ENCODE measurements around the gene HIP1. TPM values are rescaled to one million over a fixed set of nuclear protein-coding genes. Genes with fewer than 3 reads are reported as not detected.

Gene HIP1
- total and polyA plus RNA-seq, 2 of the 4 experiments (the other 2 are of a cell fraction): 6.8 to 10.0 TPM

- no peak overlapping the region for H3K4me2 ChIP-seq (ENCODE audit: low read depth, low read length)
- peaks cover 4% of the 10 kb centered on the region; the same call in 1 of the 2 replicates for H3K9me1 ChIP-seq (ENCODE audit: insufficient read depth, low read length)
- no peak overlapping the region for H2BK120ac ChIP-seq (ENCODE audit: low read depth, low read length)
- H4K5ac ChIP-seq (ENCODE audit: low read depth, low read length): no peak overlapping the region
- H2AFZ ChIP-seq (replicated peaks; ENCODE audit: low read length, poor library complexity): no peak overlapping the region
- H3K36me3 ChIP-seq (ENCODE audit: control insufficient read depth, insufficient read depth, low read length): peaks cover 3% of the 10 kb centered on the region; the same call in 1 of the 2 replicates
- H4K20me1 ChIP-seq (ENCODE audit: insufficient read depth, low read length): no peaks in the 10 kb centered on the region
- no peak overlapping the region for H3K4me3 ChIP-seq (ENCODE audit: insufficient read depth, low read depth, low read length)
- no peak overlapping the region for H2AK5ac ChIP-seq (ENCODE audit: low read depth, low read length)
- no peak overlapping the region for H3K18ac ChIP-seq (ENCODE audit: low read depth, low read length)
- H3K14ac ChIP-seq (replicated peaks; ENCODE audit: low read depth, low read length): no peak overlapping the region
- no CpG with 5 or more reads among the region's 3 CpGs for WGBS, 2 experiments (ENCODE audit: extremely low coverage in 2 of 2, insufficient read length in 1 of 2)
- in situ Hi-C loops (cut with MboI; ENCODE audit: low sequenced_read_pairs) (no loop called here), dilution Hi-C loops (cut with HindIII; ENCODE audit: low sequenced_read_pairs, unreplicated experiment) (no loop called here), intact Hi-C loops (cut with micrococcal nuclease) (no loop called here)
- H4K91ac ChIP-seq (ENCODE audit: insufficient read depth, low read depth, low read length): no peak overlapping the region
- no peak overlapping the region for H3K56ac ChIP-seq (ENCODE audit: extremely low read depth, insufficient read depth, low read length)
- H4K8ac ChIP-seq (ENCODE audit: low read depth in 2 of 2, low read length in 2 of 2): no peak overlapping the region
- no peak overlapping the region for H2AK9ac ChIP-seq (replicated peaks; ENCODE audit: low read depth, low read length, poor library complexity)
- no peak for TF ChIP-seq CHD1 (IDR thresholded peaks at IDR 0.05; ENCODE audit: low read depth, low read length)
- TF ChIP-seq ELK1 (IDR thresholded peaks at IDR 0.05; ENCODE audit: borderline replicate concordance, low read depth, low read length): no peak
- TF ChIP-seq RFX5 (IDR thresholded peaks at IDR 0.05; ENCODE audit: low read depth, low read length): no peak
- no peak for TF ChIP-seq SMC3 (IDR thresholded peaks at IDR 0.05; ENCODE audit: low read depth, low read length)
- no peak for TF ChIP-seq BHLHE40 (IDR thresholded peaks at IDR 0.05; ENCODE audit: low read depth, low read length)
- TF ChIP-seq RAD21 (IDR thresholded peaks at IDR 0.05; ENCODE audit: low read length): no peak
- no peak for TF ChIP-seq NFE2L2 (IDR thresholded peaks at IDR 0.05; ENCODE audit: low read depth, low read length)
- no peak for TF ChIP-seq CEBPB (IDR thresholded peaks at IDR 0.05; ENCODE audit: low read depth, low read length)
- TF ChIP-seq MXI1 (IDR thresholded peaks at IDR 0.05; ENCODE audit: borderline replicate concordance, low read depth, low read length): no peak
- TF ChIP-seq FOS (IDR thresholded peaks at IDR 0.05; ENCODE audit: low read depth, low read length): no peak
- no peak for TF ChIP-seq RCOR1 (IDR thresholded peaks at IDR 0.05; ENCODE audit: insufficient replicate concordance, low read length)
- H2BK5ac ChIP-seq (ENCODE audit: low read depth, low read length, poor library complexity, severe bottlenecking): no peak overlapping the region
- no peak for DNase-seq
- no peak overlapping the region for H3K27ac ChIP-seq (ENCODE audit: insufficient read depth, low read length)
- POLR2A ChIA-PET (ENCODE audit: unreplicated experiment): no interaction called here
- CTCF ChIA-PET: no interaction called here
- no peaks in the 10 kb centered on the region for H3K4me1 ChIP-seq (ENCODE audit: control insufficient read depth, insufficient read depth, low read length)
- H2BK20ac ChIP-seq (ENCODE audit: low read depth, low read length): no peak overlapping the region
- ATAC-seq (ENCODE audit: low read depth): no peak
- no TSS peak for BruUV-seq (replicated peaks)
- no peak overlapping the region for H3K23ac ChIP-seq (ENCODE audit: low read depth, low read length)
- H3K79me1 ChIP-seq (ENCODE audit: low read depth in 1 of 2, low read length in 2 of 2): peaks cover 0 to 8% of the 10 kb centered on the region in 2 experiments; a peak in 2 of 4 replicates
- peaks cover 5% of the 10 kb centered on the region for H3K9me3 ChIP-seq (ENCODE audit: control insufficient read depth, insufficient read depth, low read length)
- H2BK15ac ChIP-seq (ENCODE audit: low read depth, low read length): no peak overlapping the region
- no peak overlapping the region for H3K9ac ChIP-seq (ENCODE audit: low read depth, low read length)
- H3K27me3 ChIP-seq (ENCODE audit: control insufficient read depth, insufficient read depth, low read length): no peaks in the 10 kb centered on the region
- H3K4ac ChIP-seq (ENCODE audit: low read depth, low read length): no peak overlapping the region
These were observed 59.7 kb downstream of the HIP1 start for GRCh38 chr7:75679060-75679459.
